GM18498 (cell line): ENCODE data around the gene NINL.

Source experiments
- ATAC-seq: cut with Tn5 transposase; IDR thresholded peaks from one replicate; pipeline ENCODE4 v1.9.1; 2021; ENCODE audit warnings: mild to moderate bottlenecking, moderate library complexity; ENCODE audit not compliant: unreplicated experiment

NINL gene

GRCh38 chr20:25468126-25469075 is 116.9 kb downstream of the NINL start:
- no peak for ATAC-seq

- ATAC-seq: no peak
Measured at GRCh38 chr20:25467441-25467840, 117.9 kb downstream of the NINL start.

DNA sequence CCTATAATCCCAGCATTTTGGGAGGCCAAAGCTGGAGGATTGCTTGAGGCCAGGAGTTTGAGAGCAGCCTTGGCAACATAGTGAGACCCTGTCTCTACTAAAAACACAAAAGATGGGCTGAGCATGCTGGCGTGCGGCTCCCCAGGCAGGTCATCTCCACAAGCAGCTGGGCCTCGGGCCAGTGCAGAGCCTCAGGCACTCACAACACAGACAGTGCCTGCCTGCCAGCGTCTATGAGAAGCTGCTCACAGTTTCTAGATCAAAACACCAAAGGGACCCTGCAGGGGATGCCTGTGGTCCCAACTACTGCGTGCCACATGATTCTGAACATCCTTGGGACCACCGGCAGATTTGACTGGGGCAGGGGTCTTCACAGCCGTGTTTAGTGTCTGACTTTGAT is 118.5 kb downstream of the NINL start:
- no peak for ATAC-seq

DNA sequence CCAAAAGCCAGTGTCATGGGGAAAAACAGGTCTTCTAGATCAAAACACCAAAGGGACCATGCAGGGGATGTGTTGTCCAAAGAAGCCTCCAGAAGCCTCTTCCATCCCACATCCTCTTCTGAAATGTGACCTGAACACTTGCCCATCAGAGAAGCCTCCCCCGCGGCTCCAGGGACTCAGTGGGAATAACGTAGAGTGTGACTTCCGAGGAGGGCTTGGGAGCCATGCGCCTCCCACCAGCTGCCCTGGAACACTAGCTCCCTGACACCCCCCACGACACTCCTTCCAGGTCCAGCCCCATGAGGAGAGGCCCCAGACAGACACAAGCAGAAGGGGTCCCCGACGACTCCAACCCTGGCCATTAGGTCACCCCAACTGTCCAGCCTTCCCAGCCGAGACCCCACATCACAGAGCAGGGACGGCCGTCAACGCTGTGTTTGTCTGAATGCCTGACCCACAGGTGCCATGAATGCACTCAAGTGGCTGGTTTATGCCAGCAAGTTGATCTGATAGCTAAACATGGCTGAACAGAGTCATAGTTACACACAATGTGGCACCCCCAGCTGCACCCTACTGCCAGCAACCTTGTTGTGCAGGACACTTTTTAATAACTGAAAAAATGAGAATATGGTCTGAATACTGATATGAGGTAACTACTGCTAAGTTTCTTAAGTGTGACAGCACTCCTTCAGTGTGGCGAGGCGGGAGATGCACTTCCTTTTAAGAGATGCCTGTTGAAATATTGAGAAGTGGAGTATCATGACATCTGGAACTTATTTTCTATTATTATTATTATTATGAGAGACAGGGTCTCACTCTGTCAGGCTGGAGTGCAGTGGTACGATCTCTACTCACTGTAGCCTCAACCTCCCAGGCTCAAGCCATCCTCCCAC is 119.8 kb downstream of the NINL start:
- no peak for ATAC-seq

- no peak for ATAC-seq
Measured at GRCh38 chr20:25464501-25465242, 120.7 kb downstream of the NINL start.

DNA sequence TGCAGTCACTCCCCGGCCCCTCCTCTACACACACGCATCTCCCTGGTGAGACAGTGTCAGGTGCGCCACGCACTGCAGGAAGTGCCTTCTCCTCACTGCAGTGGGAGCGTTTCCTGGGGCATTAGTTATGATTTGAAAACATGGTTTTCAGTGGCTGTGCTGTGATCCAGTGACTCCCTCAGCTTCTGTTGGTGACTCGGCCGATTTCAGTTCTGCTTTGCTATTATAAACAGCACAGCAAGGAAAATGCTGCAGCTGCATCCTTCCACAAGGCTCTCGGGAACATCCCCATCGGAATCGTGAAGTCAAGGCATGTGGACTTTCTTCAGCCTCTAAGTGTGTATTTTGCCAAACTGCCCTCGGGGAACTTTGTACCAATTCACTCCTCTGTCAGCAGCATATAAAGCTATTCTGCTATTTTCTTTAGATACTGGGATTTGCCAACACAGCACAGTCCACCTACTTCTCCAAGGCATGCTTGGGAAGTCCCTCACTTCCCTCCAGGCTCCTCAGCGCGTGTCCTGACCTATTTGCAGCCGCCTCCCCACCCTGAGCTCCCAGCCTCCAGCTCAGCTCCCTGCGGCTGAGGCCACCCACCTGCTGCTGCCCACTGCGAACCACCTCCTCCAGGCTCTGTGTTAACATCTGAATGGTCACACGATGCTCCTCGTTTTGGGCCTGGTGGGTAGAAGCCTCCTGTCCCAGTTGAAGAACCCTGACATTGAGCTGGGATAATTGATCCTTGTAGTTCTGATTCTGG is 123.4 kb downstream of the NINL start:
- ATAC-seq: no peak

- ATAC-seq: no peak
Measured at GRCh38 chr20:25461281-25461650, 124.1 kb downstream of the NINL start.

DNA sequence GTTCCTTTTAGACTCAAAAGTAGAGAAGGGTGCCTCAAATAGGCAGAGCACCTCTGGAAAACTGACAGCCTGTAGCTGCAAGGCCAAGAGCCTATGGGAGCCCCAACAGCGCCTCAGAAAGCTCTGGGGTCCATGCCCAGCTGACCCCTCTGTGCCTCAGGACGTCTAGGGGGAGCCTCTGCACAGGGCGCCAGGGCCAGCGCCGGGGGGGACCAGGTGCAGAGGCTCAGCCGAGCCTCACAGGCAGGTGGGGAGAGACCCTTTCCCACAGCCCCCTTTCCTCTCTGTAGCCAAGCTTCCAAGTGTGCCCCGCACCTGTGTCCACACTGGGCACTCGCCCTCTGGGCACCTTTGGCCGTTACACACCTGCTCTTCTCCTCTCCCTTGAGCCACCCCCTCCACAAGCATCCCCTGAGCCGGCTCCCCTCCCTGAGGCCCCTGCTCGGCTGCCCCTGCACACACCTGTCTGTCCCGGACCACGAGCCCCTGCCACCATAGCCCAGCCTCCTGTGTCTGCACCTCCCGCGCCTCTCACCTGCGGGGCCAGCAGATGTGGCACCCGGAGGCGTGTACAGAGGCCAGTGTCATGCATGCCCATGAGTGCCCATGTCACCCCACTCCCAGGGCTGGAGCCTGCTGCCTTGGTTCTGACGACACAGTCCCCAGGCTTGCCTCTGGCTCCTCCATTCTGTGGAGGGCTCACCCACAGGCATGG is 124.6 kb downstream of the NINL start:
- ATAC-seq: no peak

DNA sequence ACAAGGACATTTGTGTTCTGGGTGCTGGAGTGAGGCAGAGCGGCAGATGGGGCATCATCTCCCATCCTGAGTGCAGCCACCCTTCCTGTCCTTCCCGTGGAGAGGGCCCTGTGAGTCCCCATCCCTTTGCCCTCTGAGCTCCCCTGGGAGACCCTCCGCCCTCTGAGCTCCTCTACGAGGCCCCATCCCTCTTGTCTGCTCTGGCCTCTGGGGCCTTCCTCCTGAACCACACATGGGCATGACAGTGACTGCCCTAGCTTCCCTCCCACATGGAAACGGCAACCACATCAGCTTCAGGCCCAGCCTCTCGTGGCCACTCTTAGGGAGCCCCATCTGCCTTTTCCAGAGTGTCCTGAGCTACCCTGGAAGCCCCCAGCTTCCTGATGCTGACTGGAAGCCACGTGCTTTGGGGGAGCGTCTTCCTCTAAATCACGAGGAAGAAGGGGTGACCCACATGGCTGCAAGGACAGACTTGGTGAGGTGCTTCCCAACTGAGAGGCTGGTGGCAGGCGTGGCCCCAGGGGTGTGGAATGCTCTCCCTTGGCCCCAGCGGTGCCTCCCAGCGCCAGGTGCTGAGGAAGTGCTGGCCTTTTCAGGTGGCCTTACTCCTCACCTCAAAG is 125.3 kb downstream of the NINL start:
- no peak for ATAC-seq

- no peak for ATAC-seq
Measured at GRCh38 chr20:25459111-25459830, 126.1 kb downstream of the NINL start.

DNA sequence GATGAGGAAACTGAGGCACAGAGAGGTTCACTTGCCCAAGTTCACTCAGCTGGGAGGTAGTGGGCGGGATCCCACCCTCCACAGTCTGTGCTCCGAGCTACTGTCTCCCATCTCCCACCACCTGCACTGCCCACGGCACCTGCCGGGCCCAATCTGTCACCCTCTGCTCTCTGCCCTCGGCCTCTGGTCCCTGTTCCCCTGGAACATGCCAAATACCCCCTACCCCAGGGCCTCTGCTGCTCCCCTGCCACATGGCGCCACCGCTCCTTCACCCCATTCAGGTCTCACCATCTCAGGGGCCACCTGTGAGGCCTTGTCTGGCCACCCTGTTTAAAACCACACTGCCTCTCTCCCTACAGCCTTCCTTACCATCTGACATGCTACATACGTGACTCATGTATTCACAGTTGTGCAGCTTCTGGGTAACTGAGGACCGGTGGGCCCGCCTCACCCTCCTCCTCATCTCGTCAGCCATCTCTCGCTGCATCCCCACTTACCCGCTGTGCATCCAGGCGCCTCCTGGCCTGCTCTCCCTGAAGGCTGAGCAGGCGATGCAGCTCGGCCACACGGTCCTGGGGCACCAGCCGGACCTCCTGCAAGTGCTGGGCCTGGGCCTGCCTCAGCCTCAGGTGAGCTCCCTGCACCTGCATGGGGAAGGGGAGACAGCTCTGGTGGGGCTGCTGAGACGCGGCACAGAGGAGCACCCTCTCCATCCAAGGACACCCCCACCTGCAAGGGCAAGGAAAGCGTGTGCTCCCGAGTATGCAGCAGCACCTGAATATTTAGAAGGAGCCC is 127.2 kb downstream of the NINL start:
- ATAC-seq: no peak

DNA sequence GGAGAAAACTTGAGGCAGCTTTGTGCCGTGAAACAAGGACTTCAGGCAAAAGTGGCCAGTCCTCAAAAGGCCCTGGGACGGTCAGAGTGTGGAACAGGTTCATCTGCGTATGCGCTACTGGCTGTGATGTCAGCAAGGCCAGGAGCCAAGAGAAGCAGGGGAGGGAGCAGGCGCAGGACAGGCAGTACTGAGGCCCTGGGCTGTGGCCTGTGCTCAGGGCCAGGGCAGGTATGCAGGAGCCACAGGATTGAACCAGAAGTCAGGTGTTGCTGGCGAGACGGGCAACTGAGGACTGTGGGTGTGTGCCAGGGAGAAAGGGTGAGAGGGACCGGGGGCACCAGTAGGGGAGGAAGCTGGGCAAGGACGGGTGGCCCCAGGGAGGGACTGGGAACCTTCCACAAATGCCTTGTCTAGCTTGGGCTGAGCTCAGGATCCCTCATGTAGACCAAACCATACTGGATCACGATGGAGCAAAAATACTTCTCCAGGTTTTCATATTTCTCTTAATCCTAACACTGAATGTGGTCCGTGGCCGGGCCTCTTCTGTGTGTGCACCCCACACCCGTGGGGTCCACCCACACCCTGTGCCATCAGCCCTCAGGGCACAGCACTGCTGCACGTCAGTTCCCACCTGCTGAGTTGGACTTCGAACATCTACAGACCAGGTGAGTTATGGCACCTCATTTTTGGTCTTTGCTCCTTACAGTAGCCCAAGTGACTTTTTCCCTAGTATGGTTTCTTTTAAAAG is 131.0 kb downstream of the NINL start:
- no peak for ATAC-seq

- ATAC-seq: no peak
Measured at GRCh38 chr20:25453035-25453810, 132.1 kb downstream of the NINL start.

GRCh38 chr20:25452333-25452732 is 133.0 kb downstream of the NINL start:
- ATAC-seq: no peak

GRCh38 chr20:25447671-25448070 is 137.7 kb downstream of the NINL start:
- ATAC-seq: no peak

DNA sequence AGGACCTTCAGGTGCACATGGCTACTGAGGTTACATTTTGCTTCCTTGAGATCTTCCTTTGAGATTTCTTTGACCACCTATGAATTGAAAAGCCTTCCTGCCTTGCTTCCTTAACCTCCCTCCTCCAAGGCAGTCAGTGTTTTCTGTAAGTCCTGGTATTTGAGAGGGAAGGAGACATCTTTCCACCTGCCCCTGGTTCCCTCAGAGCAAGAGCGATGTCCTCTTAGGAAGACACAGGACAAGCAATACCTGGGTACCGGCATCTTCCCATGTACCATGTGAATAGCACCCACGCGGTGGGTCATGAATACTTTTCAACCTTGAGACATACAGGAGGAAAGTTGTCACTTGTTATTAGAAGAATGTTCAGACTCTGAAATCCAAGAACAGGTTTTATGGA is 140.8 kb downstream of the NINL start:
- no peak for ATAC-seq
